SJSA1 (cell line): Measurements from ENCODE around the gene EDN2. TPM values are rescaled to one million over a fixed set of nuclear protein-coding genes. Genes with fewer than 3 reads are reported as not detected.

Experiments used
- DNase-seq, 2 experiments: peaks; one replicate each; pipeline ENCODE4 v3.0.0-alpha.2; 2015 to 2020; ENCODE audit warnings: low spot score in 2 of 2, low read depth in 1 of 2
- H3K27ac ChIP-seq: fragments of 250-450 bp; sonication (Bioruptor Pico); 2 replicates; pipeline ENCODE4 v1.5.1; 2020; ENCODE audit warnings: mild to moderate bottlenecking, moderate library complexity
- H3K27me3 ChIP-seq: fragments of 250-450 bp; sonication (Bioruptor Pico); replicated peaks from 2 replicates; pipeline ENCODE4 v1.5.1; 2020; ENCODE audit warnings: mild to moderate bottlenecking, moderate library complexity
- H3K36me3 ChIP-seq: fragments of 250-450 bp; sonication (Bioruptor Pico); 2 replicates; pipeline ENCODE4 v1.5.1; 2020; ENCODE audit warnings: mild to moderate bottlenecking
- H3K4me1 ChIP-seq: fragments of 250-450 bp; sonication (Bioruptor Pico); replicated peaks from 2 replicates; pipeline ENCODE4 v1.6.1; 2021; ENCODE audit warnings: mild to moderate bottlenecking
- H3K4me3 ChIP-seq: fragments of 250-450 bp; sonication (Bioruptor Pico); 2 replicates; pipeline ENCODE4 v1.5.1; 2020; ENCODE audit warnings: mild to moderate bottlenecking
- H3K9me3 ChIP-seq: fragments of 250-450 bp; sonication (Bioruptor Pico); replicated peaks from 2 replicates; pipeline ENCODE4 v1.5.1; 2020; ENCODE audit warnings: mild to moderate bottlenecking
- total RNA-seq: library from RNA; depleted of rRNA; stranded (reverse); fragments of >200 nt; shearing (Covaris generic); gene quantifications from 2 replicates; pipeline ENCODE4 v1.2.3, GENCODE V29; 2014

EDN2 gene
- total RNA-seq, 1 experiment from 2014 or later = 6.7 TPM

DNA sequence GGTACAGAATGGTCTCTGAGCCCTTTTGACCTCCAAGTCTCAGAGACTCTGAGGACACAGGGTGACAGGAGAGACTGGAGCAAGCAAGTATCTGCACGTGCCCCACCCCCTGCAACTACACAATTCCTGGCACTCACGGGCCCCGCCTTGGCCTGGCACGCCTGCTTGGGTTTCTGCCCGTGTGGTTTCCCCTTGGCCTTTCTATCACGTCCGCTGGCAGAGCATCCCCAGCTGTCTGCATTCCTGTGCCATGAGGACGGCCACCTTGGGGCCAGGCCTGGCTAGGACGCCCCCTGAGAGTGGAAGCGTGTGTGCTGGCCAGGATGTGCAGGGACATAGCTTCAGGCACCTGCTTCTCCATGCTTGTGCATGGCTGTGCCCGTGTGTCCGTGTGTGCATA lies 14.3 kb upstream of the EDN2 start:
- Histone ChIP-seq H3K27me3 (no peaks in the 10 kb centered on the region), H3K36me3 (peaks cover 76% of the 10 kb centered on the region), H3K27ac (peak overlapping the region; percentile 28), H3K4me1 (peaks cover 87% of the 10 kb centered on the region), H3K4me3 (no peak overlapping the region), H3K9me3 (0 out of 2 replicates have a peak, but pooled peaks cover 2% of the 10 kb centered on the region)
- peak; percentile 70 to 79 for DNase-seq

- H3K27ac ChIP-seq = peak overlapping the region; percentile 28
Observed at GRCh38 chr1:41498391-41498790, 13.9 kb upstream of the EDN2 start.

GRCh38 chr1:41497461-41498030 lies 13.1 kb upstream of the EDN2 start:
- H3K27me3 ChIP-seq = no peaks in the 10 kb centered on the region
- 0 out of 2 replicates have a peak, but pooled peaks cover 2% of the 10 kb centered on the region for H3K9me3 ChIP-seq
- peaks cover 74% of the 10 kb centered on the region for H3K36me3 ChIP-seq
- no peak overlapping the region for H3K4me3 ChIP-seq
- peaks cover 87% of the 10 kb centered on the region for H3K4me1 ChIP-seq
- no peak for DNase-seq
- peak overlapping the region; percentile 28; the same call in 1 of the 2 replicates for H3K27ac ChIP-seq

More at GRCh38 chr1:41498391-41498790, 13.9 kb upstream of the EDN2 start:
- no peak for DNase-seq
- Histone ChIP-seq H3K27me3 (no peaks in the 10 kb centered on the region), H3K4me3 (no peak overlapping the region), H3K36me3 (peaks cover 76% of the 10 kb centered on the region), H3K9me3 (0 out of 2 replicates have a peak, but pooled peaks cover 2% of the 10 kb centered on the region), H3K4me1 (peaks cover 87% of the 10 kb centered on the region)

DNA sequence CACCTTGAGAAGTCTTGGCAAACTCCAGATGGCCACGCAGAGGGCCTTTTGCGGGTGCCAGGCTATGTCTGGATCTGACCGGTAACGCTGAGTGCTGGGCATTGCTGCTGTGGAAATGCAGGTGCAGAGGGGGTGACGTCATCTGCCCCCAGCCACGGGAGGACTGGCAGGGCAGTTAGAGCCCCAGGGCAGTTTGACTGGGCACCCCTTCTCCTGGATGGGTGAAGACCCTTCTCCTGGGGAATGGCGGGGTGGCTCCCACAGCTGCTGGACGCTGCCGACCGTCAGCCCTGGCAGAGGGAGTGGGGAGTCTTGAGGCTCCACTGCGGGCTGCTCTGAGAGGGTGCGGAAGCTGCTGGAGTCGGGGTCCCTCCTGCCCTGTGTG lies 12.6 kb upstream of the EDN2 start:
- Histone ChIP-seq H3K9me3 (0 out of 2 replicates have a peak, but pooled peaks cover 2% of the 10 kb centered on the region), H3K4me3 (no peak overlapping the region; the same call in 1 of the 2 replicates), H3K27me3 (no peaks in the 10 kb centered on the region), H3K27ac (peak overlapping the region; percentile 92), H3K36me3 (peaks cover 74% of the 10 kb centered on the region), H3K4me1 (peaks cover 92% of the 10 kb centered on the region)
- DNase-seq = no peak

DNA sequence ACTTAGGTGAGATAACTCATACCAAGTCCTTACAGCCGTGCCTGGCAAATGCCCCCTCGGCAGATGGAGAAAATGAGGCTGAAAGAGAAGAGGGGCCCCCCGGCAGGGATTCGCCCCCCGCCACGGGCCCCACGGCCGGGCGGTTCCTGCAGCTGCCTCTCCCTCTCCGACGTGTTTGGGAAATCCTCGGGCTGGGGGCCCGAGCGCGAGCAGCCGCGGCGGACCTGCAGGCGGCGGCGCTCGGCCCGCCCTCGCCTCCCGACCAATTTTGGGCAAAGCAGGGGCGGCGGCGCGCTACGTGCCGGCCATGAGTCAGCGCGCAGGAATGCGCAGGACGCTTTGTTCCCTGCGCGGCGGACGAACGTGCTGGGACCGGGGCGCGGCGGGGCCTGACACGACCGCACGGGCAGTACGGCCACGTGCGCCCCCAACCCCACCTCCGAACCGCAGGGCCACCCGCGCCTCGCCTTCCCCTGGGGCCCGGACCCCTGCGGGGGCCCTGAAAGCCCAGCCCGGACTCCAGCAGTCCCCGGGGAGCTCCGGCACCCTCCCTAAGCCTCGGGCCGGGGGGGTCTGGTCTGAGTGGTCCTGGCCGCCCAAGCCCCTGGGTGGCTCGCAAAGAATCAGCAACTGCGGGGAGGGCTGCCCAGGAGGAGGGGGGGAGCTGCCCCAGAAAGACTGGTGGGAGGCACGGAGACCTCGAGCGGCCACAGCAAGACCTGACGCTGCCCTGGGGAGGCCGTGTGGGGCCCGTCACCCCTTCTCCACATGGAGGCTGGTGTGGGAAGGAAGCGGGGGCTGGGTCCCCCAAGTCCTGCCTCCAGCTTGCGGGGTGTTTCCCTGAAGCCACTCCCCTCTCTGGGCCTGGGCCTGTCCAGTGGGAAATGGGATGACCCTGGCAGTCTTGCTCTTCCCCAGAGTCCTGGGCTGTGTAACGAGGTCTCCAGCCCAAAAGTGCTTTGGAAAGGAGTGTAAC lies 11.9 kb upstream of the EDN2 start:
- 0 out of 2 replicates have a peak, but pooled peaks cover 2% of the 10 kb centered on the region for H3K9me3 ChIP-seq
- H3K36me3 ChIP-seq = peaks cover 78% of the 10 kb centered on the region
- H3K4me3 ChIP-seq = peak overlapping the region; percentile 4; the same call in 1 of the 2 replicates
- peak; percentile 96 to 98 for DNase-seq
- H3K4me1 ChIP-seq = peaks cover 97% of the 10 kb centered on the region
- no peaks in the 10 kb centered on the region for H3K27me3 ChIP-seq
- H3K27ac ChIP-seq = peak overlapping the region; percentile 92

- Histone ChIP-seq H3K9me3 (0 out of 2 replicates have a peak, but pooled peaks cover 2% of the 10 kb centered on the region), H3K36me3 (peaks cover 78% of the 10 kb centered on the region), H3K4me3 (no peak overlapping the region), H3K4me1 (peaks cover 97% of the 10 kb centered on the region), H3K27ac (peak overlapping the region; percentile 92), H3K27me3 (no peaks in the 10 kb centered on the region)
- DNase-seq = peak in 1 of 2 experiments; percentile 70
Observed at GRCh38 chr1:41495210-41495948, 10.9 kb upstream of the EDN2 start.

DNA sequence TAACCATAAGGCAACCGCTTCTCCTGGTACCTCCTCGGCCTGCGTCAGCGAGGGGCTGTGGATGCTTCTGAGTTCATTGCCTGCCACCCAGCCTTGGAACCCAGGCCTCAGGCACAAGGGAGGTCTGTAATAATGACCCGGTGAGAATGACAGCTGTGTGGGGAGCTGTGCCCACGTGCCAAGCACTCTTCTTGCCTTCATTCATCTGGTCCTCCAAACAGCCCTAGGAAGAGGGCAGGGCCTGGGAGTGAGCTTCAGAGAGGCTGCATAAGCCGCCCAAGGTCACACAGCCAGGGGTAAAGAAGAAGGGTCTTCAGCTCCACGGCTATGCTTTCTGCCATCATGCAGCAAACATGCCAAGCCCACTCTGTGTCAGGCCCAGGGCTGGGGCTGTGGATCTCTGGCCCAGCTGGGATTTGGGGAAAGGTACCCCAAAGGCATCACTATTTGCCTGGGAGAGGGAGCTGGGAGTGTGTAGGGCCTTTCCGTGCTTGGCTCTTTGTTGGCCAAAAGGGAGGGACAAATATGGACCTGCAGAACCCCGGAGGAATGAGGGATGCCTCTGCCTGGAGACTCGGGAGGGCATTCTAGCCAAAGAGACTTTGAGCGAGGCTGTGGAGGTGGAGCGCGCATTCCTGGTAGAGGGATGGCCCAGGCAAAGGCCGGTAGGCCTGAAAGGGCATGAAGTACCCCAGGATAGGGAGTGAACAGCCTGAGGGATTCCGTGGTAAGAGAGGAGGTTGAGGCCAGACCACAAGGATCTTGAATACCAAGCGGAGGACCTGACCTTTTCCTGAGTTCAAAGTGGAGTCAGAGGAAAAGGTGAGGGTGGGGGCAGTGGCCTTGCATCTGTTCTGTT lies 10.1 kb upstream of the EDN2 start:
- H3K27ac ChIP-seq = peak overlapping the region; percentile 92
- no peaks in the 10 kb centered on the region for H3K27me3 ChIP-seq
- H3K4me1 ChIP-seq = peaks cover 97% of the 10 kb centered on the region
- H3K36me3 ChIP-seq = peaks cover 79% of the 10 kb centered on the region
- H3K4me3 ChIP-seq = no peak overlapping the region
- 0 out of 2 replicates have a peak, but pooled peaks cover 2% of the 10 kb centered on the region for H3K9me3 ChIP-seq
- DNase-seq = peak; percentile 62 to 78

- Histone ChIP-seq H3K36me3 (peaks cover 77% of the 10 kb centered on the region), H3K27me3 (no peaks in the 10 kb centered on the region), H3K27ac (peak overlapping the region; percentile 92), H3K4me1 (peaks cover 96% of the 10 kb centered on the region), H3K9me3 (0 out of 2 replicates have a peak, but pooled peaks cover 2% of the 10 kb centered on the region), H3K4me3 (no peak overlapping the region)
- no peak for DNase-seq
Observed at GRCh38 chr1:41493626-41494350, 9.3 kb upstream of the EDN2 start.

GRCh38 chr1:41493117-41493536 lies 8.6 kb upstream of the EDN2 start:
- Histone ChIP-seq H3K27ac (peak overlapping the region; percentile 92), H3K4me3 (no peak overlapping the region), H3K4me1 (peaks cover 96% of the 10 kb centered on the region), H3K27me3 (no peaks in the 10 kb centered on the region), H3K36me3 (peaks cover 77% of the 10 kb centered on the region), H3K9me3 (0 out of 2 replicates have a peak, but pooled peaks cover 2% of the 10 kb centered on the region)
- peak; percentile 93 to 98 for DNase-seq

- Histone ChIP-seq H3K4me1 (peaks cover 96% of the 10 kb centered on the region), H3K36me3 (peaks cover 84% of the 10 kb centered on the region), H3K4me3 (no peak overlapping the region), H3K9me3 (0 out of 2 replicates have a peak, but pooled peaks cover 2% of the 10 kb centered on the region), H3K27me3 (no peaks in the 10 kb centered on the region), H3K27ac (peak overlapping the region; percentile 92)
- DNase-seq = peak in 1 of 2 experiments; percentile 39
Observed at GRCh38 chr1:41492341-41492848, 7.9 kb upstream of the EDN2 start.

GRCh38 chr1:41490911-41491310 lies 6.4 kb upstream of the EDN2 start:
- 0 out of 2 replicates have a peak overlapping the region, but pooled peaks have one; percentile 1 for H3K27ac ChIP-seq
- DNase-seq = no peak

DNA sequence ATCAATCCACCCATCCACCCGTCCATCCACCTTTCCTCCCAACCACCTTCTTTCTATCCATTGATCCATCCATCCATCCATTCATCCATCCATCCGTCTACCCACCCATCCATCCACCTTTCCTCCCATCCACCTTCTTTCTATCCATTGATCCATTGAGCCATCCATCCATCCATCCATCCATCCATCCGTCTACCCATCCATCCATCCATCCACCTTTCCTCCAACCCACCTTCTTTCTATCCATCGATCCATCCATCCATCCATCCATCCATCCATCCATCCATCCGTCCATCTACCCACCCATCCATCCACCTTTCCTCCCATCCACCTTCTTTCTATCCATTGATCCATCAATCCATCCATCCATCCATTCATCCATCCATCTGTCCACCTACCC lies 5.1 kb upstream of the EDN2 start:
- Histone ChIP-seq H3K27me3 (no peaks in the 10 kb centered on the region), H3K4me3 (no peak overlapping the region), H3K36me3 (peaks cover 67% of the 10 kb centered on the region), H3K4me1 (peaks cover 91% of the 10 kb centered on the region), H3K27ac (peak overlapping the region; percentile 98; the same call in 1 of the 2 replicates), H3K9me3 (no peaks in the 10 kb centered on the region)
- no peak for DNase-seq

More at GRCh38 chr1:41490911-41491310, 6.4 kb upstream of the EDN2 start:
- Histone ChIP-seq H3K4me1 (peaks cover 91% of the 10 kb centered on the region), H3K36me3 (peaks cover 81% of the 10 kb centered on the region), H3K4me3 (no peak overlapping the region), H3K9me3 (no peaks in the 10 kb centered on the region), H3K27me3 (no peaks in the 10 kb centered on the region)
